GM23248 (cell line): Measurements from ENCODE around the gene OR2A14.

Experiments
- EZH2 ChIP-seq: fragments of 200-600 bp; sonication (generic); IDR thresholded peaks from 2 replicates; pipeline ENCODE4 v1.6.1; 2018; ENCODE audit warnings: antibody characterized with exemption, mild to moderate bottlenecking; ENCODE audit not compliant: insufficient read depth, poor library complexity, severe bottlenecking
- EZH2phosphoT487 ChIP-seq: fragments of 200-600 bp; sonication (generic); IDR thresholded peaks from 2 replicates; pipeline ENCODE4 v1.6.1; 2018; ENCODE audit warnings: antibody characterized with exemption, moderate library complexity, mild to moderate bottlenecking, low read depth; ENCODE audit not compliant: insufficient read depth

- TF ChIP-seq EZH2 (no peak), EZH2phosphoT487 (no peak)
These were observed 9.3 kb downstream of the OR2A14 start for GRCh38 chr7:144132262-144132661.
